ENCODE data around the gene NFE2L2. TPM values are rescaled to one million over a fixed set of nuclear protein-coding genes. Genes with fewer than 3 reads are reported as not detected.

Gene NFE2L2
- total and polyA plus RNA-seq, 2 donors (not counting 3 experiments of a cell fraction or from before 2014, with no cell fraction given) = 57.1 to 66.2 TPM

DNA sequence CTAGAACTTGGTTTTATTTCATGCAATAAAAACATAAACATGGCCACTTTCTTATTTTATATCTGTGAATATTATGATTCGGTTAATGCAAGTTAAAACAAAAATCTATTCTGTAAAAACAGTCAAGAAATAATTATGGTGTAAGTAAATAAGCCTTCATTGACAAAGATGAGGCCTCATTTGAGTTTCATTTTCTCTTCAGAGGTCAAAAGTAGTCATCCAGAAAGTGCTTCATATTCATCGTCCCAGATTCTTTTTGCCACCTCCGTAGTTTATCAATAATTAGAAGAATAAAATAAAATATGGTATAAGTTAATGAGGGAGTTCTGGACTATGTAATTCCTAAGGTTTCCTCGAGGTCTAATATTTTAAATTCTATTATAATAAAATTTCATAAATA lies 71.3 kb downstream of the NFE2L2 start:
- ChIA-PET CTCF (interaction anchor here (2.4 kb wide), 1 partner anchor 29 kb away, joined by 7 read pairs; no protein-coding TSS in a partner anchor), POLR2A (no interaction called here)
- no peaks in the 10 kb centered on the region for H3K36me3 ChIP-seq (ENCODE audit: control insufficient read depth in 2 of 2, extremely low read depth in 1 of 2, insufficient read depth in 2 of 2, low read length in 2 of 2)
- no peaks in the 10 kb centered on the region for H3K9me1 ChIP-seq (replicated peaks; ENCODE audit: control insufficient read depth, extremely low read depth, insufficient read depth, low read length)
- H3K79me2 ChIP-seq (ENCODE audit: control insufficient read depth, insufficient read depth, low read length) = no peaks in the 10 kb centered on the region
- H2AFZ ChIP-seq (ENCODE audit: low read depth, low read length) = no peak overlapping the region
- no peak overlapping the region for H3K4me2 ChIP-seq (ENCODE audit: insufficient read depth, low read length)
- intact Hi-C loops (cut with micrococcal nuclease) = no loop called here
- no peaks in the 10 kb centered on the region for H4K20me1 ChIP-seq (replicated peaks; ENCODE audit: control insufficient read depth, extremely low read depth, insufficient read depth, low read length)
- H3K9ac ChIP-seq (replicated peaks; ENCODE audit: extremely low read depth, insufficient read depth, low read length) = no peak overlapping the region
- no TSS peak for BruUV-seq (replicated peaks)
- TF ChIP-seq JUN (IDR thresholded peaks at IDR 0.05; ENCODE audit: borderline replicate concordance, insufficient read depth, insufficient read length, low read depth) (no peak), GATA2 (IDR thresholded peaks at IDR 0.05; ENCODE audit: insufficient read depth, insufficient read length, low read depth, low read length) (no peak), POLR2AphosphoS5 (IDR thresholded peaks at IDR 0.05; ENCODE audit: insufficient read depth, low read depth, low read length) (no peak), MYC (IDR thresholded peaks at IDR 0.05; ENCODE audit: low read depth, low read length) (no peak), EZH2 (IDR thresholded peaks at IDR 0.05; ENCODE audit: borderline replicate concordance, low read depth, low read length, severe bottlenecking) (no peak), FOS (IDR thresholded peaks at IDR 0.05; ENCODE audit: borderline replicate concordance, insufficient read depth, low read length) (no peak)
- TF ChIP-seq, protein P1, sequence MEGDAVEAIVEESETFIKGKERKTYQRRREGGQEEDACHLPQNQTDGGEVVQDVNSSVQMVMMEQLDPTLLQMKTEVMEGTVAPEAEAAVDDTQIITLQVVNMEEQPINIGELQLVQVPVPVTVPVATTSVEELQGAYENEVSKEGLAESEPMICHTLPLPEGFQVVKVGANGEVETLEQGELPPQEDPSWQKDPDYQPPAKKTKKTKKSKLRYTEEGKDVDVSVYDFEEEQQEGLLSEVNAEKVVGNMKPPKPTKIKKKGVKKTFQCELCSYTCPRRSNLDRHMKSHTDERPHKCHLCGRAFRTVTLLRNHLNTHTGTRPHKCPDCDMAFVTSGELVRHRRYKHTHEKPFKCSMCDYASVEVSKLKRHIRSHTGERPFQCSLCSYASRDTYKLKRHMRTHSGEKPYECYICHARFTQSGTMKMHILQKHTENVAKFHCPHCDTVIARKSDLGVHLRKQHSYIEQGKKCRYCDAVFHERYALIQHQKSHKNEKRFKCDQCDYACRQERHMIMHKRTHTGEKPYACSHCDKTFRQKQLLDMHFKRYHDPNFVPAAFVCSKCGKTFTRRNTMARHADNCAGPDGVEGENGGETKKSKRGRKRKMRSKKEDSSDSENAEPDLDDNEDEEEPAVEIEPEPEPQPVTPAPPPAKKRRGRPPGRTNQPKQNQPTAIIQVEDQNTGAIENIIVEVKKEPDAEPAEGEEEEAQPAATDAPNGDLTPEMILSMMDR (IDR thresholded peaks at IDR 0.05; ENCODE audit: extremely low read depth in 1 of 2, insufficient read depth in 1 of 2, low read depth in 1 of 2, low read length in 2 of 2) = no peak
- H3K9me3 ChIP-seq (replicated peaks; ENCODE audit: control insufficient read depth, insufficient read depth, low read length) = no peaks in the 10 kb centered on the region
- no peaks in the 10 kb centered on the region for H3K27me3 ChIP-seq (ENCODE audit: control insufficient read depth in 2 of 2, insufficient read depth in 2 of 2, low read length in 2 of 2)
- H3K4me3 ChIP-seq (replicated peaks in 1 of 3; ENCODE audit: insufficient read depth in 1 of 3, low read depth in 1 of 3, low read length in 3 of 3) = no peak overlapping the region
- H3K27ac ChIP-seq (ENCODE audit: insufficient read depth, low read depth, low read length) = no peak overlapping the region
- DNase-seq (ENCODE audit: low read depth, low spot score) = no peak
- dilution Hi-C loops (cut with MboI; ENCODE audit: extremely low pct_ligation_motif_present, low sequenced_read_pairs) = no loop called here
- H3K4me1 ChIP-seq (ENCODE audit: control insufficient read depth, extremely low read depth, insufficient read depth, low read length) = no peaks in the 10 kb centered on the region
- FAIRE-seq = no peak
